ENCODE results near the gene IL18RAP.

The IL18RAP gene

GRCh38 chr2:102423368-102423767 lies 408 bp downstream of the IL18RAP start:
- DNase-seq: no peak

- DNase-seq: no peak
Observed at GRCh38 chr2:102424754-102425153, 1.8 kb downstream of the IL18RAP start.

GRCh38 chr2:102425441-102426132 lies 2.6 kb downstream of the IL18RAP start:
- DNase-seq: no peak

GRCh38 chr2:102427249-102427648 lies 4.3 kb downstream of the IL18RAP start:
- no peak for DNase-seq

- DNase-seq: no peak
Observed at GRCh38 chr2:102428573-102428972, 5.6 kb downstream of the IL18RAP start.

GRCh38 chr2:102432386-102432785 lies 9.4 kb downstream of the IL18RAP start:
- DNase-seq: no peak

- DNase-seq: no peak
Observed at GRCh38 chr2:102433973-102434654, 11.2 kb downstream of the IL18RAP start.

GRCh38 chr2:102434655-102435381 lies 11.9 kb downstream of the IL18RAP start:
- no peak for DNase-seq

GRCh38 chr2:102435741-102436140 lies 12.8 kb downstream of the IL18RAP start:
- DNase-seq: no peak

- DNase-seq: no peak
Observed at GRCh38 chr2:102436323-102436722, 13.4 kb downstream of the IL18RAP start.

- DNase-seq: no peak
Observed at GRCh38 chr2:102437122-102437521, 14.2 kb downstream of the IL18RAP start.

GRCh38 chr2:102438111-102438510 lies 15.2 kb downstream of the IL18RAP start:
- no peak for DNase-seq

GRCh38 chr2:102438578-102438977 lies 15.6 kb downstream of the IL18RAP start:
- DNase-seq: no peak

GRCh38 chr2:102439065-102439695 lies 16.2 kb downstream of the IL18RAP start:
- no peak for DNase-seq

- DNase-seq: peak; percentile 13
Observed at GRCh38 chr2:102442967-102443828, 20.2 kb downstream of the IL18RAP start.

- no peak for DNase-seq
Observed at GRCh38 chr2:102444233-102444632, 21.3 kb downstream of the IL18RAP start.

- no peak for DNase-seq
Observed at GRCh38 chr2:102446936-102447335, 24.0 kb downstream of the IL18RAP start.

GRCh38 chr2:102449370-102449974 lies 26.5 kb downstream of the IL18RAP start:
- DNase-seq: peak; percentile 41

- DNase-seq: no peak
Observed at GRCh38 chr2:102451968-102452367, 29.0 kb downstream of the IL18RAP start.

GRCh38 chr2:102453501-102453900 lies 30.5 kb downstream of the IL18RAP start:
- no peak for DNase-seq

GRCh38 chr2:102455061-102455670 lies 32.2 kb downstream of the IL18RAP start:
- no peak for DNase-seq

GRCh38 chr2:102460467-102460866 lies 37.5 kb downstream of the IL18RAP start:
- no peak for DNase-seq
